ENCODE measurements around the gene ATAD3C.
A peak's percentile ranks its signal among the peaks of the same experiment; 100 is the strongest.
"Not testable (repeated sequence)": the region's sequence is repeated elsewhere in the genome, so short reads cannot be mapped to it uniquely, and the experiment has no call there.

The ATAD3C gene

DNA sequence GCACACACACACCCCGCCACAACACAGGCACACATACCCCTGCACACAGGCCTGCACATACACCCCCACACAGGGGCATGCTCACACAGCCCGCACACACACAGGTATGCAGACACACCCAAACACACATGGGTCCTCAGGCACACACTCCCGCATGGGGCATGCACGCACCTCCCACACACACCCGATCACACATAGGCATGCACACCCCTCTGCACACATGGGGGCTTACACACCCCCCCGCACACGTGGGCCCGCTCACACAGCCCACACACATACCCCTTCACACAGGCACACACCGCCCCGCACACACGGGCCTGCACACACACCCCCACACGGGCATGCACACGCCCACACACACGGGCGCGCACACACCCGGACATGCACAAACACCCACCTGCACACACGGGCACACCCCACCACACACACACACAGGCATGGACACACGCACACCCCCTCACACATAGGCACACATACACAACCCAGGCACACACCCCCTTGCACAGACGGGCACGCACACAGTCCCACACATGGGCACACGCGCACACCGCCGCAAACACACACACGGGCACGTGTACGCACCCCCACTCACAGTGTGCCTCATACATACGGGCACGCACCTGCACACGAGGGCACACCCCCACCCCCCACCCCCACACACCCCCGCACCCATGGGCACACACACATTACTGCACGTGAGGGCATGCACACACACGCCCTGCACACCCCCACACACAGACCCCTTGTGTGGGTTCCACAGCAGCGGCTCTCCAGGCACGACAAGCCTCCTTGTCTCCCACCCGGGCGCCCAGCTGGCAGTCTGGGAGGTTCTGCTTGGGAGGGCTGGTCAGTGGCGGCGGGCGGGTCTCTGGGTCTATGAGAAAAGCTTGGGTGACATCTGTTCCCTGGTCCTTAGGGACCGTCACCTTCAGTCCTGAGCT, 30.3 kb downstream of the ATAD3C start:
- in situ Hi-C loops (cut with MboI; ENCODE audit: low sequenced_read_pairs, unreplicated experiment): no loop called here
- TF ChIP-seq, protein P1, sequence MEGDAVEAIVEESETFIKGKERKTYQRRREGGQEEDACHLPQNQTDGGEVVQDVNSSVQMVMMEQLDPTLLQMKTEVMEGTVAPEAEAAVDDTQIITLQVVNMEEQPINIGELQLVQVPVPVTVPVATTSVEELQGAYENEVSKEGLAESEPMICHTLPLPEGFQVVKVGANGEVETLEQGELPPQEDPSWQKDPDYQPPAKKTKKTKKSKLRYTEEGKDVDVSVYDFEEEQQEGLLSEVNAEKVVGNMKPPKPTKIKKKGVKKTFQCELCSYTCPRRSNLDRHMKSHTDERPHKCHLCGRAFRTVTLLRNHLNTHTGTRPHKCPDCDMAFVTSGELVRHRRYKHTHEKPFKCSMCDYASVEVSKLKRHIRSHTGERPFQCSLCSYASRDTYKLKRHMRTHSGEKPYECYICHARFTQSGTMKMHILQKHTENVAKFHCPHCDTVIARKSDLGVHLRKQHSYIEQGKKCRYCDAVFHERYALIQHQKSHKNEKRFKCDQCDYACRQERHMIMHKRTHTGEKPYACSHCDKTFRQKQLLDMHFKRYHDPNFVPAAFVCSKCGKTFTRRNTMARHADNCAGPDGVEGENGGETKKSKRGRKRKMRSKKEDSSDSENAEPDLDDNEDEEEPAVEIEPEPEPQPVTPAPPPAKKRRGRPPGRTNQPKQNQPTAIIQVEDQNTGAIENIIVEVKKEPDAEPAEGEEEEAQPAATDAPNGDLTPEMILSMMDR (IDR thresholded peaks at IDR 0.05; ENCODE audit: borderline replicate concordance, control extremely low read depth, extremely low read depth, insufficient read depth, missing control alignments): no peak

DNA sequence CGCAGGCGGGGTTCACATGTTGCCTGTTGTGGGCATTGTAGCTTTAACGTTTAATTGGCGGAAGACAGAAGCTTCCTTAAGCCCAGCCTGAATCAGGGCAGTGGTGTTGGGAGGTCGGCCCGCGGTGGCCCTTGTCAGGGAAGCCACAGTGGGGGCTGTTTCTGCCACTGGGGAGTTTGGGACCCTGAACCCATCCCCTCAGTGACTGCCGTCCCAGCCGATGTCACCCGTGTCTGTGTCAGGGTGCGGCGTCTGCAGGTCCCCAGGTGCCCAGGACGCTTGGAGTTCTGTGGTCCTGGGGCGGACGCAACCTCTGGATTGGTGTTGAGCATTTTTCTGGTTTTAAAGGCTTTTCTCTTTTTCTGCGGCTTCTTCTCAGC, 31.0 kb downstream of the ATAD3C start:
- in situ Hi-C loops (cut with MboI; ENCODE audit: low sequenced_read_pairs, unreplicated experiment); DNase-seq (ENCODE audit: low spot score): not testable (repeated sequence)

More for the DNA sequence above, 30.3 kb downstream of the ATAD3C start:
- DNase-seq (ENCODE audit: low spot score): peak; percentile 27

DNA sequence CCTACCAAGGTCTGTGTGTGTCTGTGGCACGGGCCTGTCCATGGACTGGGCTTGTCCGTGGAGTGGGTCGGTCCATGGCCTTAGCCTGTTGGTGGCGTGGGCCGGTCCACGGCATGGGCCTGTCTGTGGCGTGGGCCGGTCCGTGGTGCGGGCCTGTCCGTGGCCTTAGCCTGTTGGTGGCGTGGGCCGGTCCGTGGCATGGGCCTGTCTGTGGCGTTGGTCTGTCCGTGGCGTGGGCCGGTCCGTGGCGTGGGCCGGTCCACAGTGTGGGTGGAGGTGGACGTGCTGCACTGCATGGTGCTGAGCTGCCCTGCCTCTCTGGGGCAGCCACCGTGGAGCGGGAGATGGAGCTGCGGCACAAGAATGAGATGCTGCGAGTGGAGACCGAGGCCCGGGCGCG, 32.3 kb downstream of the ATAD3C start:
- DNase-seq (ENCODE audit: low spot score); in situ Hi-C loops (cut with MboI; ENCODE audit: low sequenced_read_pairs, unreplicated experiment): not testable (repeated sequence)

DNA sequence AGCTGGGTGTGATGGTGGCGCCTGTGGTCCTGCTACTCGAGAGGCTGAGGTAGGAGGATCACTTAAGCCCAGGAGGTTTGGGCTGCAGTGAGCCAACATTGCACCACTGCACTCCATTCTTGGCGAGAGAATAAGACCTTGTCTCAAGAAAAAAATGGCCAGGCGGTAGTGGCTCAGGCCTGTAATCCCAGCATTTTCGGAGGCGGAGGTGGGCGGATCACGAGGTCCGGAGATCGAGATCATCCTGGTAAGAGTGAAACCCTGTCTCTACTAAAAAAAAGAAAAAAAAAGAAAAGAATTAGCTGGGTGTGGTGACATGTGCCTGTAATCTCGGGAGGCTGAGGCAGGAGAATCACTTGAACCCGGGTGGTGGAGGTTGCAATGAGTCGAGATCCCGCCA, 33.4 kb downstream of the ATAD3C start:
- TF ChIP-seq, protein P1 (IDR thresholded peaks at IDR 0.05; ENCODE audit: borderline replicate concordance, control extremely low read depth, extremely low read depth, insufficient read depth, missing control alignments): no peak
- DNase-seq (ENCODE audit: low spot score): no peak
- in situ Hi-C loops (cut with MboI; ENCODE audit: low sequenced_read_pairs, unreplicated experiment): no loop called here

DNA sequence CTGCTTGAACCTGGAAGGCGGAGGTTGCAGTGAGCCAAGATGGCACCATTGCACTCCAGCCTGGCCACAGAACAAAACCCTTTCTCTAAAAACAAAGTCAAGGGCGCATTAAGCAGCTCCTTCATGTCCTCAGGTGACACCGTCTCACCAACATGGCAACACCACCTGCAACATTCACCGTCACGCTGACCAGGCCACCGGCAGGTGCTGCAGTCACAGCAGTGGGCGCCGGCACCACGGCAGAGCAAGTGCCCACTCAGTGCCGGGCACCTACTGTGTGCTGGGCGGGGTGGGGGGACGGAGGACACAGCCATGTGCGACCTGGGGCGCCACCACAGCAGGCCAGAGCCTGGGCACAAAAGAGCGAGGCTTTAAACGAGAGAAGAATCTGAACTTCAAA, 34.2 kb downstream of the ATAD3C start:
- no peak for DNase-seq (ENCODE audit: low spot score)
- TF ChIP-seq, protein P1 (IDR thresholded peaks at IDR 0.05; ENCODE audit: borderline replicate concordance, control extremely low read depth, extremely low read depth, insufficient read depth, missing control alignments): no peak
- in situ Hi-C loops (cut with MboI; ENCODE audit: low sequenced_read_pairs, unreplicated experiment): no loop called here

DNA sequence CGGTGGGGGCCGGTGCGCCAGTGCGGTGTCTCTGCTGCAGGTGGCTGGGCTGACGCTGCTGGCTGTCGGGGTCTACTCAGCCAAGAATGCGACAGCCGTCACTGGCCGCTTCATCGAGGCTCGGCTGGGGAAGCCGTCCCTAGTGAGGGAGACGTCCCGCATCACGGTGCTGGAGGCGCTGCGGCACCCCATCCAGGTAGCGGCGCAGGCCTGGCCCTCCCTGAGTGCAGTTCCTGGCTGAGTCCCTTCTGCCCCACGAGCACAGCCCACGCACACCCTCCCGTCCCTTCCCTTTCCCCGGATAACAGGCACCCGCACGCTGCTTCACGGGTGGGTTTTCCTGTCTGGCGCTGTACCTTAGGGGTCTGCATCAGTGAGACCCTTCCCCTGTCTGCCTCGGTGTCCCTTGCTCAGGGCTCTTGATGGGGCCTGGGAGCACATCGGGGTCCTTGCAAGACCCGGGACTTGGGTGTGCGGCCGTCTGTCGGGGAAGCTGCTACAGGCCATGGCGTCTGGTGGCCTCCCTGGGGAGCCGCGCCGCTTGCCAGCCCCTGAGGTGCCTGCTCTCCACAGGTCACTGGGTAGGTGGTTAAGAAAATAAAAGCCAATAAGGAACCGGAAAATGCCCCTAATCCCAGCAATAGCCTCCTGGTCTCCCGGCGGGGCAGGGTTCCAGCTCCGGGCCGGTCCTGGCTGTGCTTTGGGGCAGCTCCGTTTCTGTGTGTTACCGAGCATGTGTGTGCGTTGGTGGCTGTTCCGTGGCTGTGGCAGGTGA, 35.7 kb downstream of the ATAD3C start:
- DNase-seq (ENCODE audit: low spot score); in situ Hi-C loops (cut with MboI; ENCODE audit: low sequenced_read_pairs, unreplicated experiment): not testable (repeated sequence)

DNA sequence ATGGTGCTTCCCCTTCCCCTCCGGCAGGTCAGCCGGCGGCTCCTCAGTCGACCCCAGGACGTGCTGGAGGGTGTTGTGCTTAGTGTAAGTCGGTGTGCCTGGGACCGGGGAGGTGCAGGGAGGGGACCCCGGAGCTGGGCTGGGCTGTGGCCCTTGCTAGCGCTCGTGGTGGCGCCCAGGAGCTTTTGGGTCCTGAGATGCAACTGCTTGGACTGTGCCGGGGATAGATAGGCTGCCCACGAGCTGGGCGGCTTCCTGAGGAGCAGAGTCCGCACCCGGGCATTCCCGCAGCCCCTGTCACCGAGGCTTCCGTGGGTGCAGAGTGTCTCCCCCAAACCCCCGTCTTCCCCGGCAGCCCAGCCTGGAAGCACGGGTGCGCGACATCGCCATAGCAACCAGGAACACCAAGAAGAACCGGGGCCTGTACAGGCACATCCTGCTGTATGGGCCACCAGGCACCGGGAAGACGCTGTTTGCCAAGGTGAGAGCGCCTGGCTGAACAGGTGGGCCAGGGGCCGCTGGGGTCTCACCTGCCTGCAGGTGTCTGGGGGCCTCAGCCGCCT, 36.3 kb downstream of the ATAD3C start:
- DNase-seq (ENCODE audit: low spot score); in situ Hi-C loops (cut with MboI; ENCODE audit: low sequenced_read_pairs, unreplicated experiment): not testable (repeated sequence)

DNA sequence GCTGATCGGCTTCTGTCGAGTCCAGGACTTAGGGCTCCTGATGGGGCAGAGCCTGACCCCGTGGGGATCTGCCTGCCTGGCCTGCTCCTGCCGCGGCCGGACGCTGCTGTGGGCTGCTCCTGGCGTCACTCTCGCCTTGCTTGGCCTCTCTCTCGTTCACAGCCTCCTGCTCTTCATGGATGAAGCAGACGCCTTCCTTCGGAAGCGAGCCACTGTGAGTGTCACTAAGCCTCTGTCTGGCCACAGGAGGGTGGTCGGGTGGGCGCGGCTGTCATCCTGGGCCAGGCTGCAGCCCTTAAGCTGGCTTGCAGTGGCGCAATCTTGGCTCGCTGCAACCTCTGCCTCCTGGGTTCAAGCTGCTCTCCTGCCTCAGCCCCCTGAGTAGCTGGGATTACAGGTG, 38.2 kb downstream of the ATAD3C start:
- in situ Hi-C loops (cut with MboI; ENCODE audit: low sequenced_read_pairs, unreplicated experiment): no loop called here

More for the DNA sequence above, 38.2 kb downstream of the ATAD3C start:
- TF ChIP-seq, protein P1 (IDR thresholded peaks at IDR 0.05; ENCODE audit: borderline replicate concordance, control extremely low read depth, extremely low read depth, insufficient read depth, missing control alignments): no peak
- no peak for DNase-seq (ENCODE audit: low spot score)
